ENCODE results near the gene CLCC1.

GRCh38 chr1:108925920-108926319, 37.4 kb downstream of the CLCC1 start:
- TF ChIP-seq POLR2AphosphoS5 (IDR thresholded peaks at IDR 0.05; ENCODE audit: low read depth): no peak
- no peak for TF ChIP-seq EZH2 (IDR thresholded peaks at IDR 0.05; ENCODE audit: low read depth, unreplicated experiment)
- no peak for TF ChIP-seq CTCF (conservative IDR thresholded peaks at IDR 0.05; ENCODE audit: low read depth in 2 of 2)
- TF ChIP-seq REST (IDR thresholded peaks at IDR 0.05; ENCODE audit: unreplicated experiment): no peak
- no peak for TF ChIP-seq ZNF331 (CRISPR knock-in tag; IDR thresholded peaks at IDR 0.05; ENCODE audit: low read depth)
- TF ChIP-seq CREB1 (CRISPR knock-in tag; IDR thresholded peaks at IDR 0.05; ENCODE audit: low read depth): no peak
- no peak for TF ChIP-seq EZH2phosphoT487 (IDR thresholded peaks at IDR 0.05; ENCODE audit: unreplicated experiment)
- no peak for TF ChIP-seq JUNB (IDR thresholded peaks at IDR 0.05; ENCODE audit: unreplicated experiment)
- TF ChIP-seq ETS1 (IDR thresholded peaks at IDR 0.05): no peak
- no peak for TF ChIP-seq ZNF462 (CRISPR knock-in tag; IDR thresholded peaks at IDR 0.05)

Data from GM23338 (cell line).